Measurements from ENCODE around the gene ZNF143.
A peak's percentile ranks its signal among the peaks of the same experiment; 100 is the strongest.

ZNF143 gene

GRCh38 chr11:9570313-9571025 lies 109.7 kb downstream of the ZNF143 start:
- H3K4me3 ChIP-seq (replicated peaks; ENCODE audit: low read depth, low read length), result no peak overlapping the region
- TF ChIP-seq, protein P1, sequence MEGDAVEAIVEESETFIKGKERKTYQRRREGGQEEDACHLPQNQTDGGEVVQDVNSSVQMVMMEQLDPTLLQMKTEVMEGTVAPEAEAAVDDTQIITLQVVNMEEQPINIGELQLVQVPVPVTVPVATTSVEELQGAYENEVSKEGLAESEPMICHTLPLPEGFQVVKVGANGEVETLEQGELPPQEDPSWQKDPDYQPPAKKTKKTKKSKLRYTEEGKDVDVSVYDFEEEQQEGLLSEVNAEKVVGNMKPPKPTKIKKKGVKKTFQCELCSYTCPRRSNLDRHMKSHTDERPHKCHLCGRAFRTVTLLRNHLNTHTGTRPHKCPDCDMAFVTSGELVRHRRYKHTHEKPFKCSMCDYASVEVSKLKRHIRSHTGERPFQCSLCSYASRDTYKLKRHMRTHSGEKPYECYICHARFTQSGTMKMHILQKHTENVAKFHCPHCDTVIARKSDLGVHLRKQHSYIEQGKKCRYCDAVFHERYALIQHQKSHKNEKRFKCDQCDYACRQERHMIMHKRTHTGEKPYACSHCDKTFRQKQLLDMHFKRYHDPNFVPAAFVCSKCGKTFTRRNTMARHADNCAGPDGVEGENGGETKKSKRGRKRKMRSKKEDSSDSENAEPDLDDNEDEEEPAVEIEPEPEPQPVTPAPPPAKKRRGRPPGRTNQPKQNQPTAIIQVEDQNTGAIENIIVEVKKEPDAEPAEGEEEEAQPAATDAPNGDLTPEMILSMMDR (IDR thresholded peaks at IDR 0.05; ENCODE audit: low read length, missing control alignments), result no peak
- no peak for DNase-seq (ENCODE audit: low read depth)

DNA sequence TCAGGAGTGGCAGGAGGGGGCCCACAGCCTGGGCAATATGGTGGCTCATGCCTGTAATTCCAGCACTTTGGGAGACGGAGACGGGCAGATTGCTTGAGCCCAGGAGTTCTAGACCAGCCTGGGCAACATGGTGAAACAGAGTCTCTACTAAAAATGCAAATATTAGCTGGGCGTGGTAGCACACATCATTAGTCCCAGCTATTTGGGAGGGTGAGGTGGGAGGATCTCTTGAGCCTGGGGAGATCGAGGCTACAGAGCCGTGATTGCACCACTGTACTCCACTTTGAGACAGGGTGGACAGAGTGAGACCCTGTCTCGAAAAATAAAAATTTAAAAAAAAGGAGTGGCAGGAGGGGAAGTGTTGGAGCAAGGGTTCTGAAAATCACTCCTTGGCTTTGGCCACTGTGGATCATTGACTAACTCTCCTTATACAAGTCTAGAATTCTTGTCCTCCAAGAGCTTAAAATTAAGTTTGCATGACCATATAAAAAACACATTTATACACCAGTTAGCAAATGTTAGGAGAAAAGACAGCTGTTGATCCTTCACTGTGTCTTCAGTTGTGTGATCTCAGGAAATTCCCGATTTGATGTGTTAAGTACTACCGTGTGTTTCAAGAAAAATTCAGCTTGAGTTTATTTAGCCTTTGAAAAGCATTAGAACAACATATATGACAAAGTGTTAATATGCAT lies 110.4 kb downstream of the ZNF143 start:
- H3K4me3 ChIP-seq (replicated peaks; ENCODE audit: low read depth, low read length), result no peak overlapping the region
- TF ChIP-seq, protein P1 (IDR thresholded peaks at IDR 0.05; ENCODE audit: low read length, missing control alignments), result no peak
- DNase-seq (ENCODE audit: low read depth), result no peak

DNA sequence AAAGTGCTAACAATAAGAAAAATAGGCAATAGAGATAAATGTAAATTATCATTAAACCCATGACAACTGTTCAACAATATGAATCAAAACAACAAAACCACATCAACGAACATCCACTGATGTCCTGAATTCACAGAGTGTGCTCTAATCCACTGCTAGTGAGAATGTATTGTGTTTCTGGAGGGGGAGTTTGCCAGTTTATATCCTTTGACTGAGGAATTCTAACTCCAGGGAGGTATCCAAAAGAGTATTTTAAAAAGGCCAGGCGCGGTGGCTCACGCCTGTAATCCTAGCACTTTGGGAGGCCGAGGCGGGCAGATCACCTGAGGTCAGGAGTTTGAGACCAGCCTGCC lies 110.9 kb downstream of the ZNF143 start:
- no peak for DNase-seq (ENCODE audit: low read depth)
- no peak overlapping the region for H3K4me3 ChIP-seq (replicated peaks; ENCODE audit: low read depth, low read length)
- TF ChIP-seq, protein P1 (IDR thresholded peaks at IDR 0.05; ENCODE audit: low read length, missing control alignments), result no peak

DNA sequence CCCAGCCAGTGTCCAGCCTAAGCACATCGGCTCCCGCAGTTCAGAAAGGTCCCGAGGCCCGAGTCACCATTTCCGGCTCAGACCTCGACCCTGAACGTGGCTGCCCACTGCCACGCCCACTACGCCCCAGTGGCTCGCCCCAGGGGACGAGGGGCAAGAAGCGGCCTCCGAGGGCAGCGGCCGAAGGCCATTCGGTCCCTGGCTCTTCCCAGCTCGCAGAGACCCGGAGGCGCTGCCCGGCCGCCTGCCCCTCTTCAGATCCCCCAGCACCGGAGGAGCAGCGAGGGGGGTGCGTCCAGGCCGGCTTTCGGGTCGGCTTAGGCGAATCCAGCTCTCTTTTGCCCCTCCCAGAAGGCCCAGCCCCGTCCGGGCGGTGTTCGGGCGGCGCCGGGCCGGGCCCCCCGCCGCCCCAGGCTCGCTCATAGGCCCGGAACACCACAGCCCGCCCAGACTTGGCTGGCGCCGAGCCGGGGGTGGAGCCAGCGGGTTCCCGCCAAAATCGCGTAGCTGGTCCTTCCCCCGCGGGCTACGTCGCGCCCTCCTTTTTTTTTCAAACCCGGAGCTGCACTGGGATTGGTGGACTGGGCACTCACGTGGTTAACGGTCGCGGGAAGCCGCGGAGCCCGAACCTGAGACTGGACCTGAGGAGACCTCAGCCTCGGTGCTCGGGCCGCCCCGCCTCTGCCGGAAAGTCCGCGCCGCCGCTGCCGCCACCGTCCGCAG lies 112.4 kb downstream of the ZNF143 start, which contains the start of gene WEE1:
WEE1 (plus strand) TSS at position 619 of the 723 bp plus-strand sequence. CDS start 264 bp downstream, outside the sequence.
- peak; percentile 98 for DNase-seq (ENCODE audit: low read depth)
- TF ChIP-seq, protein P1 (IDR thresholded peaks at IDR 0.05; ENCODE audit: low read length, missing control alignments), result no peak
- H3K4me3 ChIP-seq (replicated peaks; ENCODE audit: low read depth, low read length), result peak within 1 kb of the TSS; percentile 76

DNA sequence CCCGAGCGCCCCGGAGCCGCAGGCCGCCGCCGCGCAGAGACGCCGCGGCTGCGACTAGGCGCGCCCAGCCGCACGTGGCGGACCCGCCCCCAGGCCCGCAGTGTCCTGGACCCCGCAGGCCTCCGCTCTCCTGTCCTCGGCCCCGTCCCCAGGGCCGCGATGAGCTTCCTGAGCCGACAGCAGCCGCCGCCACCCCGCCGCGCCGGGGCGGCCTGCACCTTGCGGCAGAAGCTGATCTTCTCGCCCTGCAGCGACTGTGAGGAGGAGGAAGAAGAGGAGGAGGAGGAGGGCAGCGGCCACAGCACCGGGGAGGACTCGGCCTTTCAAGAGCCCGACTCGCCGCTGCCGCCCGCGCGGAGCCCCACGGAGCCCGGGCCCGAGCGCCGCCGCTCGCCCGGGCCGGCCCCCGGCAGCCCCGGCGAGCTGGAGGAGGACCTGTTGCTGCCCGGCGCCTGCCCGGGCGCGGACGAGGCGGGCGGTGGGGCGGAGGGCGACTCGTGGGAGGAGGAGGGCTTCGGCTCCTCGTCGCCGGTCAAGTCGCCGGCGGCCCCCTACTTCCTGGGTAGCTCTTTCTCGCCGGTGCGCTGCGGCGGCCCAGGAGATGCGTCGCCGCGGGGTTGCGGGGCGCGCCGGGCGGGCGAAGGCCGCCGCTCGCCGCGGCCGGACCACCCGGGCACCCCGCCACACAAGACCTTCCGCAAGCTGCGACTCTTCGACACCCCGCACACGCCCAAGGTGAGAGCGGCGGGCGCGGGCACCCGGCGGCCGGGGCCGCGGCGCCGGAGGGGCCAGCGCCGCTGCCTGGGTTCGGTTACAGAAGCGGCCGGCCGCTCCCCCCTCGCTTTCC lies 113.2 kb downstream of the ZNF143 start:
- H3K4me3 ChIP-seq (replicated peaks; ENCODE audit: low read depth, low read length), result peak overlapping the region; percentile 76
- peak; percentile 13 for DNase-seq (ENCODE audit: low read depth)

More for the DNA sequence above, 113.2 kb downstream of the ZNF143 start:
- TF ChIP-seq, protein P1 (IDR thresholded peaks at IDR 0.05; ENCODE audit: low read length, missing control alignments), result no peak

Measured in fibroblast of pulmonary artery (primary cell).